Activated T-helper 17 cell treated with anti-CD3 and anti-CD28 coated beads, Interleukin-2, amount 50 U/mL, for 72 hours (primary cell): ENCODE results near the gene TINCR. TPM values are rescaled to one million over a fixed set of nuclear protein-coding genes. Genes with fewer than 3 reads are reported as not detected.
A peak's percentile ranks its signal among the peaks of the same experiment; 100 is the strongest.
"Not testable (repeated sequence)": the region's sequence is repeated elsewhere in the genome, so short reads cannot be mapped to it uniquely, and the experiment has no call there.

ENCODE experiments used
- ATAC-seq: fragments of 150-1000 bp; cut with Tn5 transposase; replicated peaks from 2 replicates; pipeline ENCODE4 v1.10.0; 2021; ENCODE audit warnings: mild to moderate bottlenecking, moderate library complexity
- H3K27ac Mint-ChIP-seq: one replicate; pipeline ENCODE4 v1.8.0; 2022; ENCODE audit warnings: mixed read lengths
- H3K27me3 Mint-ChIP-seq: one replicate; pipeline ENCODE4 v1.8.0; 2022; ENCODE audit warnings: mixed read lengths
- H3K36me3 Mint-ChIP-seq: one replicate; pipeline ENCODE4 v1.8.0; 2022; ENCODE audit warnings: low read depth, mild to moderate bottlenecking, mixed read lengths
- H3K4me1 Mint-ChIP-seq: one replicate; pipeline ENCODE4 v1.8.0; 2022; ENCODE audit warnings: mixed read lengths
- H3K4me3 Mint-ChIP-seq: one replicate; pipeline ENCODE4 v1.8.0; 2022; ENCODE audit warnings: mild to moderate bottlenecking, mixed read lengths
- H3K9me3 Mint-ChIP-seq: one replicate; pipeline ENCODE4 v1.8.0; 2022; ENCODE audit warnings: mixed read lengths
- total RNA-seq, 2 donors: library from RNA; stranded (reverse); gene quantifications; one replicate each; pipeline ENCODE4 v1.2.3, GENCODE V29; 2022

TINCR gene
- total RNA-seq = 1 to 10 TPM in 1 of 2 donors, under 1 TPM in 1; 0.48 to 2.4 TPM

GRCh38 chr19:5567360-5567969 lies at the start of gene TINCR:
Gene TINCR, minus strand, starts transcription at chr19:5567953.
- Mint-ChIP-seq H3K36me3 (no peaks in the 10 kb centered on the region), H3K4me3 (no peak within 1 kb of the TSS), H3K27me3 (peaks cover 10% of the 10 kb centered on the region), H3K27ac (no peak within 1 kb of the TSS), H3K9me3 (no peaks in the 10 kb centered on the region), H3K4me1 (no peaks in the 10 kb centered on the region)
- no peak for ATAC-seq

- Mint-ChIP-seq H3K4me1 (peaks cover 18% of the 10 kb centered on the region), H3K4me3 (no peak overlapping the region), H3K36me3 (peaks cover 100% of the 10 kb centered on the region), H3K27me3 (no peaks in the 10 kb centered on the region), H3K9me3 (no peaks in the 10 kb centered on the region), H3K27ac (no peak overlapping the region)
- no peak for ATAC-seq
These were observed 49.3 kb upstream of the TINCR start for GRCh38 chr19:5617080-5617479.

DNA sequence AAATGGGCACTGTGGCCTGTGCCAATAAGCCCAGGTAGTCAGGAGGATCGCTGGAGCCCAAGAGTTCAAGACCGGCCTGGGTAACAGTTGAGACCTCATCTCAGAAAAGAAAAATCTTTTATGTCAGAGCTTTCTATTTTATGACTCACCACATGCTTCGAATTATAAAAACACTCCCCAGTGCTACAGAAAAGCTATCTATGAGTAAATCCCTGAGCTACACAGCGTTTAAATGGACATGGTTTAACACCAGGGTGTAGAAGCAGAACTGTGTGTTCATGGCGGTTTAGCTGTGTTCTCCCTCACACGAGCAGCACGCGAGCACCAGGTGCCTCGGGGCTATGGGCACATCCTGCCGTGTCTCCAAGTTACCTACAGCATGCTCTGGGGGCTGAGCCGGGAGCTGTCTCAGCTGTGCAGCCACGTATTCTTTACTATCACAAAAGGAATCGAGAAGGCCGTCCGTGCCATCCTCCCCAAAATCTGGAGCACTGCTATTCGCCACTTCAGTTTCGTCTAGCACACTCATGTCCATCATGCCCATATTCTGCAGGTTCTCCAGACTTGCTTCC lies 48.1 kb upstream of the TINCR start:
- H3K36me3 Mint-ChIP-seq = peaks cover 95% of the 10 kb centered on the region
- ATAC-seq = no peak
- H3K9me3 Mint-ChIP-seq = no peaks in the 10 kb centered on the region
- no peak overlapping the region for H3K4me3 Mint-ChIP-seq
- H3K27ac Mint-ChIP-seq = no peak overlapping the region
- H3K27me3 Mint-ChIP-seq = no peaks in the 10 kb centered on the region
- H3K4me1 Mint-ChIP-seq = peaks cover 12% of the 10 kb centered on the region

DNA sequence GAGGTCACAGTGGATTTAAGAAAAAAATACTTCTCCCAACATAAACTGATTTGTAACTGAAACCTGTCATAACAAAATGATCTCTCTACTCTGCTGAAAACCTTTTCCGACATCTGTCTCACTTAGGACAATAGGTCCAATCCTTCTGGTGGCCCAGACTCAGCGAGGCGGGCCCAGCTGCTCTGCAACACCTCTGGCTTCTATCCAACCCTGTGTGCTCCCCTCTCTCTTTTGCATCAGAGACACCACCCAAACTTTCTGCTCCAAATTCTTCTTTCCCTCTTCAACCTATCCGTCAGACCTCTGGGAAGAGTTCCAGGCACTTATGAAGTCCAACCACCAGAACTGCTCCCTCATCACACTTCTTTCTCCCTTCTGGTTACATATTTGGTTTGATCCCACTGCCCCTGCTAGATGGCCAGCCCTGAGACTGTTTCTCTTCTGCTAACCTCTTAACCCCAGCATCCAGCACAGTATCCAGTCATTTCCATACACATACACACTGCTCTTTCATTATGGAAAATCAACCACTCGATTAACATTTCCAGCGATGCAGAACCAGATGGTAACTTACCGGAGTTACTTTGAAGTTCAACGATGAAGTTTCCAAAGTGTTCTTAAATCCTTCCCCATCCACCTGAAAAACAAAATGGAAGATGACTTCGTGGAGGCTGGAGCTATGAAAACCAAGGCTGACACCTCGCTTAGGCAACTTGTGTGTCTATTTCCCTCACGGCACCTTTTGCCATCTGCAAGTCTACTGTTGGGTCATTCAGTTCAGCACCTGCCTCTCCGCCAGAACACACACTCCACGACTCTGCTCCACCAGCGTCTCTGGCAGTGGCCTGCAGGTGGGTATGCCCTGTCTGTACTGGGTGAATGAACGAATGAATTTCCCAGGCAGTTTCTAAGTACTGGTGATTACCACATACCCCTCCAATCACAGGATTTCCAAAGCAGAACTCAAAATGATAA lies 45.4 kb upstream of the TINCR start:
- H3K27ac Mint-ChIP-seq = no peak overlapping the region

DNA sequence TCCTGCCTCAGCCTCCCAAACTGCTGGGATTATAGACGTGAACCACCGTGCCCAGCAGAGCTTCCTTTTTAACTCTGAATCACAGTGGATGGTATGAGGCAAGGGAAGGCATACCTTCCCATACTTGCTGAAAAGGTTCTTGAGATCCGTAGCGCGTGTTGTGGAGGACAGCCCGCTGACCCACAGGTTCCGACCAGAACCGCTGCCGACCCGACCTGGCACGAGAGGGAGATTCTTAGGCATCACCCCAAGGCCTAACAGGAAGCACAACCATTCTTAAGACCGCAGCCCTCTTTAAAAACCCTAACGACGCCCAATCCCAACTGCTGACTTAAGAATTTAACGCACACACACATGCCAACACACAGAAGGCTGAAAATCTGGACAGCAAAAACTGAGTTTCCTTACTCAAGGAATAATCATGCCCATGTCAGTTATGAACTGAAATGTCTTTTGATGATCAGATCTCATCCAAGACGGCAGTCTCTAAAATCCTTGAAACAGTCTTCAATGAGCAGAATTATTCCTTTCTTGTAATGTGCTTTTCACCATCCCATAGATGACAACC lies 42.2 kb upstream of the TINCR start:
- no peaks in the 10 kb centered on the region for H3K27me3 Mint-ChIP-seq

More for the DNA sequence above, 45.4 kb upstream of the TINCR start:
- H3K4me1 Mint-ChIP-seq = no peaks in the 10 kb centered on the region
- no peak for ATAC-seq
- H3K4me3 Mint-ChIP-seq = no peak overlapping the region
- peaks cover 95% of the 10 kb centered on the region for H3K36me3 Mint-ChIP-seq
- H3K9me3 Mint-ChIP-seq = no peaks in the 10 kb centered on the region
- H3K27me3 Mint-ChIP-seq = no peaks in the 10 kb centered on the region

GRCh38 chr19:5608766-5609165 lies 41.0 kb upstream of the TINCR start:
- H3K36me3 Mint-ChIP-seq = peaks cover 95% of the 10 kb centered on the region
- not testable (repeated sequence) for H3K4me3 Mint-ChIP-seq, ATAC-seq, H3K27me3 Mint-ChIP-seq, H3K27ac Mint-ChIP-seq, H3K9me3 Mint-ChIP-seq
- peaks cover 10% of the 10 kb centered on the region for H3K4me1 Mint-ChIP-seq

More for the DNA sequence above, 42.2 kb upstream of the TINCR start:
- no peak for ATAC-seq
- H3K27ac Mint-ChIP-seq = no peak overlapping the region
- no peak overlapping the region for H3K4me3 Mint-ChIP-seq
- H3K4me1 Mint-ChIP-seq = peaks cover 10% of the 10 kb centered on the region
- H3K36me3 Mint-ChIP-seq = peaks cover 95% of the 10 kb centered on the region
- no peaks in the 10 kb centered on the region for H3K9me3 Mint-ChIP-seq

GRCh38 chr19:5608291-5608690 lies 40.5 kb upstream of the TINCR start:
- peaks cover 95% of the 10 kb centered on the region for H3K36me3 Mint-ChIP-seq
- no peaks in the 10 kb centered on the region for H3K9me3 Mint-ChIP-seq
- H3K4me1 Mint-ChIP-seq = peaks cover 10% of the 10 kb centered on the region
- H3K4me3 Mint-ChIP-seq = no peak overlapping the region
- ATAC-seq = no peak
- H3K27me3 Mint-ChIP-seq = no peaks in the 10 kb centered on the region
- H3K27ac Mint-ChIP-seq = peak overlapping the region; percentile 18

DNA sequence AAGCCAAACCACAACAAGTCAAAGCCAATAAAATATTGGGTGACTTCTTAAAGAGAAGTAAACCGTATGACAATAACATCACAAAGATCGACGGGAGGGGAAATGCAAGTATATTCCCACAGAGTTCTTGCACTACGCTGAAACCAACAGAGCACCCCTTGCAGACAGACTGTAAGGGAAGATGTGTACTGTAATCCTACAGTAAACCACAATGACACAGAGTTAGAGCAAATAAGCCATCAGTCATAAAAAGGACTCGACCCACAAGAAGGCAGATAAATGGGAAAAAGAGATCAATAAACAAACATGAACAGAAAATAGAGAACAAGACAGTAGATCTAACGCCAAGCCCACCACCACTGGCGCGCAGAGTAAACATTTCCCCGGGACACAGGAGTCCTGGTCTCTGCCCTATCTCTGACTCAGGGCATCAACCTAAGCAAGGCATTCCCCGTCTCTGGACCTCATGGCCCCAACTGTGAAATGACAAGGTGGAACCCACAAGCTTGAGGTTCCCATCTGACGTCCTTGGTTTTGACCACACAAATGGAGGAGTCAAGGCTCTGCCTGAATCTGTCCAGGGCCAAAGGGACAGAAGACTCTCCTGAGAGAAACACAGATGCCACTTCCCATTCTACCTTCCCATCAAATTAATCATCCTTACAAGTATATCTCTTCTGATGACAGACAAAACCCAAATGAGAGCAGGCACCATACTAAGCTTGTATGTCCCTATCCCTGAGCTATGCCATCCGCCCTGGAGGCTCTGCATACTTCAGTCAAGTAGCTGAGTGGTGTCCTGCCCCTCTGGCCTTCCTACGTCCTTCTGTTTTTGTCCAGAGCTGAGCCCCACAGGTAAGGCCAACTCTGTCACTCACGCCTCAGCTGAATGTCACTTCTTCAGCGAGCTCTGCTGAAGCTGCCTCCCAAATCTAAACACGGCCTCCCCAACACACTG lies 39.8 kb upstream of the TINCR start:
- ATAC-seq = peak; percentile 37
- H3K4me3 Mint-ChIP-seq = no peak overlapping the region
- H3K36me3 Mint-ChIP-seq = peaks cover 95% of the 10 kb centered on the region

DNA sequence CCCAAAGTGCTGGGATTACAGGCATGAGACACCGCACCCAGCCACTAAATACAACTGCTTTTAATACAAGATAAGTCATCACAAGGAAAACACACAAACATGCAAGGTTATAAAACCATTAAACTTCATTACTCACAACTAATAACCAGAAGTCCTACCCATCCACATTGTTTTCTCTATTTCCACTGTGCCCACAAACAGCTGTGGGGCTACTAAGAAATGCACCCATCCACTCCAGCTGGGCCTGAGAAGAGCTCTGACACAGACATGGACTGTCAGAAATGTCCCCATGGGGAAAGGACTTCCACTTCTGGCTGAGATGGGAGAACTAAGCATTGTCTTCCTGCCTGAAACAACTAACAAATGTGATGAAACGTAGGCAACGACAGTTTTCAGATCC lies 37.6 kb upstream of the TINCR start:
- H3K9me3 Mint-ChIP-seq = no peaks in the 10 kb centered on the region
- H3K27me3 Mint-ChIP-seq = no peaks in the 10 kb centered on the region
- peak overlapping the region; percentile 66 for H3K27ac Mint-ChIP-seq
- peaks cover 10% of the 10 kb centered on the region for H3K4me1 Mint-ChIP-seq
- peaks cover 100% of the 10 kb centered on the region for H3K36me3 Mint-ChIP-seq
- H3K4me3 Mint-ChIP-seq = no peak overlapping the region
- ATAC-seq = no peak

More for the DNA sequence above, 39.8 kb upstream of the TINCR start:
- H3K27ac Mint-ChIP-seq = peak overlapping the region; percentile 18
- H3K4me1 Mint-ChIP-seq = peaks cover 10% of the 10 kb centered on the region
- no peaks in the 10 kb centered on the region for H3K27me3 Mint-ChIP-seq
- H3K9me3 Mint-ChIP-seq = no peaks in the 10 kb centered on the region

DNA sequence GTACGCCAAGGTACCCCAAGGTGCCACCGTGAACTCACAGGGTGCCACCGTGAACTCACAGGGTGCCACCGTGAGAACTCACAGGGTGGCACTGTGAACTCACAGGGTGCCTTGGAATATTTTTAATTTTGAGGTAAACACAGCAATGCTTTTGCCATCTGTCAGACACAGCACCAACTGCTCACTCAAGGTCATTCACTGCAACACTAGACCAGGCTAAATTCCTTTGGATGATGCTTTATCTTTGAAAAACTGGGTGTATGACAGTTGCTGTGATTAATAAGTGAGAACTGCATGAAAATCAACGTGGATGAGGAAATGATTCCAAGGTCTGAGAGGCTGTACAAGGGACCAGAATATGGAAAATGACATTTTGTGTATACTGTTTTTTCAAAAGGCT lies 35.9 kb upstream of the TINCR start:
- peaks cover 100% of the 10 kb centered on the region for H3K36me3 Mint-ChIP-seq
- H3K27ac Mint-ChIP-seq = no peak overlapping the region
- no peak for ATAC-seq
- H3K4me3 Mint-ChIP-seq = no peak overlapping the region
- no peaks in the 10 kb centered on the region for H3K27me3 Mint-ChIP-seq
- no peaks in the 10 kb centered on the region for H3K9me3 Mint-ChIP-seq
- H3K4me1 Mint-ChIP-seq = peaks cover 14% of the 10 kb centered on the region

- Mint-ChIP-seq H3K9me3 (no peaks in the 10 kb centered on the region), H3K36me3 (peaks cover 100% of the 10 kb centered on the region)
- ATAC-seq = no peak
These were observed 33.0 kb upstream of the TINCR start for GRCh38 chr19:5600797-5601196.

GRCh38 chr19:5595745-5596144 lies 28.0 kb upstream of the TINCR start:
- ATAC-seq = no peak
- no peaks in the 10 kb centered on the region for H3K9me3 Mint-ChIP-seq
- H3K36me3 Mint-ChIP-seq = peaks cover 100% of the 10 kb centered on the region
- H3K4me3 Mint-ChIP-seq = no peak overlapping the region
- H3K27ac Mint-ChIP-seq = peak overlapping the region; percentile 49
- peaks cover 7% of the 10 kb centered on the region for H3K4me1 Mint-ChIP-seq
- H3K27me3 Mint-ChIP-seq = no peaks in the 10 kb centered on the region

More at GRCh38 chr19:5600797-5601196, 33.0 kb upstream of the TINCR start:
- H3K4me3 Mint-ChIP-seq = no peak overlapping the region
- no peak overlapping the region for H3K27ac Mint-ChIP-seq
- no peaks in the 10 kb centered on the region for H3K27me3 Mint-ChIP-seq
- peaks cover 9% of the 10 kb centered on the region for H3K4me1 Mint-ChIP-seq

GRCh38 chr19:5595129-5595528 lies 27.4 kb upstream of the TINCR start:
- no peaks in the 10 kb centered on the region for H3K9me3 Mint-ChIP-seq
- H3K4me3 Mint-ChIP-seq = no peak overlapping the region
- peaks cover 5% of the 10 kb centered on the region for H3K4me1 Mint-ChIP-seq
- H3K36me3 Mint-ChIP-seq = peaks cover 100% of the 10 kb centered on the region
- H3K27ac Mint-ChIP-seq = peak overlapping the region; percentile 49
- H3K27me3 Mint-ChIP-seq = no peaks in the 10 kb centered on the region
- no peak for ATAC-seq
